Endothelial cell of umbilical vein (primary cell): ENCODE results near the gene SCAMP4. TPM values are rescaled to one million over a fixed set of nuclear protein-coding genes. Genes with fewer than 3 reads are reported as not detected.

Experiments
- BruUV-seq: library from RNA; stranded (reverse); fragments of 400-500 nt; replicated peaks from 2 replicates; lab custom pipeline; 2021; lab: Mats Ljungman, UMichigan
- CTCF ChIA-PET: fragments of 300-600, 350-600 bp; sonication (Branson Sonifier 250); formaldehyde crosslinking; loops from one replicate; lab custom pipeline; 2021; ENCODE audit warnings: antibody characterized with exemption, inconsistent platforms; lab: Charles Lee
- POLR2A ChIA-PET: fragments of 300-600, 350-600 bp; sonication (Branson Sonifier 250); formaldehyde crosslinking; loops from one replicate; lab custom pipeline; 2021; ENCODE audit warnings: antibody characterized with exemption, inconsistent platforms; lab: Charles Lee
- DNase-seq: peaks from one replicate; pipeline ENCODE4 v3.0.0-alpha.2; 2011; ENCODE audit warnings: low read depth, low spot score
- FAIRE-seq: peaks from 2 replicates; lab custom pipeline; 2011; peaks lifted over from hg19 to GRCh38; lab: Jason Lieb, UNC
- H2AFZ ChIP-seq: 2 replicates; pipeline ENCODE4 v1.6.0; 2012; ENCODE audit warnings: low read depth, low read length, control low read depth, inconsistent platforms
- H3K27ac ChIP-seq: 2 replicates; pipeline ENCODE4 v1.5.1; 2011; ENCODE audit warnings: low read depth, mild to moderate bottlenecking, control low read depth, low read length, moderate library complexity; ENCODE audit not compliant: insufficient read depth
- H3K27me3 ChIP-seq, 2 experiments: 2 replicates each; pipeline versions ENCODE4 v1.6.0 to v1.6.1; 2011; ENCODE audit warnings: low read length in 2 of 2, mixed read lengths in 1 of 2; ENCODE audit not compliant: control insufficient read depth in 2 of 2, insufficient read depth in 2 of 2
- H3K36me3 ChIP-seq, 2 experiments: 2 replicates in 1 of 2; 3 replicates in 1 of 2; pipeline ENCODE4 v1.5.1; 2011; ENCODE audit warnings: low read length in 2 of 2, mild to moderate bottlenecking in 1 of 2, moderate library complexity in 1 of 2; ENCODE audit not compliant: control insufficient read depth in 2 of 2, insufficient read depth in 2 of 2; ENCODE audit errors: extremely low read depth in 1 of 2
- H3K4me1 ChIP-seq: 3 replicates; pipeline ENCODE4 v1.5.1; 2011; ENCODE audit warnings: mild to moderate bottlenecking, low read length; ENCODE audit not compliant: control insufficient read depth, insufficient read depth; ENCODE audit errors: extremely low read depth
- H3K4me2 ChIP-seq: 2 replicates; pipeline ENCODE4 v1.6.1; 2011; ENCODE audit warnings: low read length, control low read depth, mixed read lengths; ENCODE audit not compliant: insufficient read depth
- H3K4me3 ChIP-seq, 3 experiments: fragments of 200-600 bp in 1 of 3; sonication (generic), shearing (Covaris generic) in 1 of 3; replicated peaks in 1 of 3; 2 replicates each; pipeline ENCODE4 v1.5.1; 2011 to 2016; ENCODE audit warnings: control low read depth in 3 of 3, low read length in 3 of 3, mild to moderate bottlenecking in 2 of 3, inconsistent platforms in 1 of 3, low read depth in 1 of 3, moderate library complexity in 1 of 3; ENCODE audit not compliant: insufficient read depth in 1 of 3
- H3K79me2 ChIP-seq: 2 replicates; pipeline ENCODE4 v1.6.0; 2012; ENCODE audit warnings: low read length, inconsistent platforms; ENCODE audit not compliant: control insufficient read depth, insufficient read depth
- H3K9ac ChIP-seq: replicated peaks from 2 replicates; pipeline ENCODE3; 2011; ENCODE audit warnings: low read length, control low read depth; ENCODE audit not compliant: insufficient read depth; ENCODE audit errors: extremely low read depth
- H3K9me1 ChIP-seq: replicated peaks from 3 replicates; pipeline ENCODE4 v1.6.0; 2011; ENCODE audit warnings: mild to moderate bottlenecking, low read length; ENCODE audit not compliant: control insufficient read depth, insufficient read depth; ENCODE audit errors: extremely low read depth
- H3K9me3 ChIP-seq: replicated peaks from 2 replicates; pipeline ENCODE4 v1.5.1; 2012; ENCODE audit warnings: low read length, inconsistent platforms; ENCODE audit not compliant: control insufficient read depth, insufficient read depth
- H4K20me1 ChIP-seq: replicated peaks from 2 replicates; pipeline ENCODE3; 2011; ENCODE audit warnings: mild to moderate bottlenecking, low read length; ENCODE audit not compliant: control insufficient read depth, insufficient read depth; ENCODE audit errors: extremely low read depth
- CTCF ChIP-seq, 2 donors: IDR thresholded peaks; 1 replicate in 1 of 2; 2 replicates in 1 of 2; pipeline ENCODE4 v1.5.1; 2011; ENCODE audit warnings: low read length in 2 of 2, mild to moderate bottlenecking in 2 of 2, moderate library complexity in 2 of 2, control low read depth in 1 of 2, inconsistent platforms in 1 of 2, low read depth in 1 of 2; ENCODE audit not compliant: insufficient read depth in 1 of 2; ENCODE audit errors: extremely low read depth in 1 of 2
- GATA2 ChIP-seq: IDR thresholded peaks from 2 replicates; pipeline ENCODE4 v1.7.0; 2011; ENCODE audit warnings: low read depth, mild to moderate bottlenecking, moderate library complexity, mixed read lengths, low read length; ENCODE audit not compliant: insufficient read length, insufficient read depth
- JUN ChIP-seq: IDR thresholded peaks from 2 replicates; pipeline ENCODE4 v1.6.1; 2011; ENCODE audit warnings: borderline replicate concordance, low read depth; ENCODE audit not compliant: insufficient read length, insufficient read depth
- MAX ChIP-seq: IDR thresholded peaks from 2 replicates; pipeline ENCODE4 v1.6.1; 2011; ENCODE audit not compliant: insufficient read depth, insufficient read length
- MYC ChIP-seq: IDR thresholded peaks from one replicate; pipeline ENCODE4 v1.6.1; 2011; ENCODE audit warnings: mild to moderate bottlenecking, low read depth, low read length
- dilution Hi-C: fragments of 300-500 bp; cut with MboI; formaldehyde crosslinking; loops from one replicate; pipeline ENCODE4 v1.15.0; 2019; ENCODE audit warnings: low sequenced_read_pairs; ENCODE audit not compliant: extremely low pct_ligation_motif_present
- intact Hi-C: fragments of 100-400 bp; cut with micrococcal nuclease; formaldehyde crosslinking; loops from one replicate; pipeline ENCODE4 v1.10.0; 2022
- polyA plus RNA-seq, 4 experiments: library from polyadenylated mRNA; depleted of rRNA in 3 of 4; stranded (reverse) in 3 of 4; unstranded in 1 of 4; fragments of >200 nt; gene quantifications; 2 replicates each; pipeline versions ENCODE4 v1.2.1 to v1.2.3, GENCODE V29; 2011 to 2012; ENCODE audit warnings: missing spikeins in 1 of 4
- total RNA-seq: library from RNA; stranded (reverse); gene quantifications from 2 replicates; pipeline ENCODE4 v1.2.3, GENCODE V29; 2021

SCAMP4 gene
- total and polyA plus RNA-seq, 2 donors (not counting 3 experiments of a cell fraction or from before 2014, with no cell fraction given) = 24.4 to 68.2 TPM

- no peak for TF ChIP-seq JUN
- no peak for TF ChIP-seq MYC
- no peak for TF ChIP-seq MAX
- no peak for TF ChIP-seq CTCF (IDR thresholded peaks at IDR 0.05; ENCODE audit: extremely low read depth in 1 of 2, insufficient read depth in 1 of 2, low read depth in 1 of 2, low read length in 2 of 2)
- H3K27ac ChIP-seq = no peak overlapping the region
- H3K9me3 ChIP-seq = no peaks in the 10 kb centered on the region
- ChIA-PET CTCF (no interaction called here), POLR2A (no interaction called here)
- intact Hi-C loops = no loop called here
- peaks cover 15% of the 10 kb centered on the region for H3K4me1 ChIP-seq
- no peak overlapping the region for H3K4me3 ChIP-seq
- H3K9me1 ChIP-seq = no peaks in the 10 kb centered on the region
- DNase-seq (no peak), FAIRE-seq (no peak)
- H2AFZ ChIP-seq = no peak overlapping the region
- no peak overlapping the region for H3K9ac ChIP-seq
- BruUV-seq = no TSS peak
- H3K27me3 ChIP-seq = no peaks in the 10 kb centered on the region
- H3K79me2 ChIP-seq = peaks cover 38% of the 10 kb centered on the region
- dilution Hi-C loops = no loop called here
- peaks cover 0 to 4% of the 10 kb centered on the region in 2 experiments for H3K36me3 ChIP-seq
- no peak overlapping the region for H3K4me2 ChIP-seq
- no peaks in the 10 kb centered on the region for H4K20me1 ChIP-seq
Measured at GRCh38 chr19:1871140-1871597, 34.0 kb upstream of the SCAMP4 start.

GRCh38 chr19:1871630-1872029, 33.6 kb upstream of the SCAMP4 start:
- H3K9me1 ChIP-seq = no peaks in the 10 kb centered on the region
- no peak overlapping the region for H3K27ac ChIP-seq
- no peak for DNase-seq
- no peak overlapping the region for H3K4me2 ChIP-seq
- H3K27me3 ChIP-seq = no peaks in the 10 kb centered on the region
- dilution Hi-C loops (no loop called here), intact Hi-C loops (no loop called here)
- H3K36me3 ChIP-seq = peaks cover 0 to 4% of the 10 kb centered on the region in 2 experiments
- POLR2A ChIA-PET = no interaction called here
- no peak overlapping the region for H2AFZ ChIP-seq
- TF ChIP-seq GATA2 = no peak
- H3K9me3 ChIP-seq = no peaks in the 10 kb centered on the region
- no peak for FAIRE-seq
- peaks cover 19% of the 10 kb centered on the region for H3K4me1 ChIP-seq
- peaks cover 38% of the 10 kb centered on the region for H3K79me2 ChIP-seq
- CTCF ChIA-PET = no interaction called here
- H4K20me1 ChIP-seq = no peaks in the 10 kb centered on the region
- no peak overlapping the region for H3K9ac ChIP-seq
- H3K4me3 ChIP-seq = no peak overlapping the region
- BruUV-seq = no TSS peak
